ENCODE results near the gene ADAM8. TPM values are rescaled to one million over a fixed set of nuclear protein-coding genes. Genes with fewer than 3 reads are reported as not detected.

ADAM8 gene
- total RNA-seq, 4 donors from 2014 or later = 3.3 to 5.7 (median 4.3) TPM

- WGBS, 2 donors = 83 to 89% methylated on average over 3 to 5 of the region's 5 CpGs
- Histone ChIP-seq H3K36me3 (peaks cover under 1 to 55% (median 10%) of the 10 kb centered on the region in 3 donors), H3K9me3 (no peaks in the 10 kb centered on the region), H3K4me1 (peaks cover 11 to 49% (median 21%) of the 10 kb centered on the region in 3 donors), H3K27ac (peak overlapping the region in 3 of 4 donors; percentile 25 to 68 (median 49)), H3K4me3 (no peak overlapping the region), H3K27me3 (no peaks in the 10 kb centered on the region)
- TF ChIP-seq POLR2A (IDR thresholded peaks at IDR 0.05) = no peak
- no peak for TF ChIP-seq CTCF (IDR thresholded peaks at IDR 0.05)
- intact Hi-C loops (cut with DNase I) = no loop called here
- no peak for DNase-seq
These were observed 29.4 kb upstream of the ADAM8 start for GRCh38 chr10:133306097-133306476.

GRCh38 chr10:133303206-133303605 lies 26.5 kb upstream of the ADAM8 start:
- no peaks in the 10 kb centered on the region for H3K9me3 ChIP-seq
- TF ChIP-seq POLR2A (IDR thresholded peaks at IDR 0.05) (no peak), CTCF (IDR thresholded peaks at IDR 0.05) (no peak)
- WGBS, 2 donors = 80% methylated on average over 1 of the region's 10 CpGs; no CpG with 5 or more reads in 1 of the 2 donors
- intact Hi-C loops (cut with DNase I) = no loop called here
- H3K4me1 ChIP-seq = peaks cover 11 to 40% (median 16%) of the 10 kb centered on the region in 3 donors
- H3K27me3 ChIP-seq = no peaks in the 10 kb centered on the region
- no peak for DNase-seq
- peaks cover 22 to 68% (median 24%) of the 10 kb centered on the region in 3 donors for H3K36me3 ChIP-seq
- no peak overlapping the region for H3K4me3 ChIP-seq
- no peak overlapping the region for H3K27ac ChIP-seq

GRCh38 chr10:133302230-133302629 lies 25.6 kb upstream of the ADAM8 start:
- intact Hi-C loops (cut with DNase I) = no loop called here
- no peaks in the 10 kb centered on the region for H3K9me3 ChIP-seq
- H3K4me1 ChIP-seq = peaks cover 5 to 32% (median 8%) of the 10 kb centered on the region in 3 donors
- WGBS, 2 donors = 100% methylated on average over 4 of the region's 14 CpGs; no CpG with 5 or more reads in 1 of the 2 donors
- TF ChIP-seq CTCF (IDR thresholded peaks at IDR 0.05) (no peak), POLR2A (IDR thresholded peaks at IDR 0.05) (no peak)
- H3K27ac ChIP-seq = no peak overlapping the region
- H3K4me3 ChIP-seq = no peak overlapping the region
- no peaks in the 10 kb centered on the region for H3K27me3 ChIP-seq
- peaks cover 28 to 78% (median 29%) of the 10 kb centered on the region in 3 donors for H3K36me3 ChIP-seq
- DNase-seq = no peak

GRCh38 chr10:133299738-133300137 lies 23.1 kb upstream of the ADAM8 start:
- whole genome bisulfite sequencing, 2 donors = 79 to 92% methylated on average over 14 of the region's 14 CpGs
- no peak overlapping the region for H3K4me3 ChIP-seq
- H3K9me3 ChIP-seq = no peaks in the 10 kb centered on the region
- TF ChIP-seq CTCF (IDR thresholded peaks at IDR 0.05) (no peak), POLR2A (IDR thresholded peaks at IDR 0.05) (no peak)
- peaks cover 37 to 94% (median 52%) of the 10 kb centered on the region in 3 donors for H3K36me3 ChIP-seq
- no peak overlapping the region for H3K27ac ChIP-seq
- H3K27me3 ChIP-seq = no peaks in the 10 kb centered on the region
- intact Hi-C loops (cut with DNase I) = no loop called here
- no peak for DNase-seq
- H3K4me1 ChIP-seq = peaks cover 0 to 12% (median 0%) of the 10 kb centered on the region in 3 donors

DNA sequence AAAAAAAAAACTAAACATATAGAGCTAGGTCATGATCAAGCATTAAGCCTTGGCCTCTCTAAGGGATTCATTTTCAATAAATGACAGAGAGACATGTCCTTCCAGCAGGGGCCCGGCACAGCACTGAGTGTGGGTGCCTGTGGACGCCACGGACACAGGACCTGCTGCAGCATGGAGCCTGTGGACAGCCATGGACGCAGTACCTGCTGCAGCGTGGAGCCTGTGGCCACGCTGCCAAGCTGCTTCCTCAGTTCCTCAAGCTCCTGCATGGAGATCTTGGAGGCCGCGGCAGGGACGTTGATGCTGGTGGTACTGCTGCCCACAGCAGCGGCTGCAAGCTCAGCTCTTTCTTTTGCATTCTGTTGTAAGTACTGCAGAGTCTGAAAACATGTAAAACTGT lies 22.6 kb upstream of the ADAM8 start:
- no peak for DNase-seq
- Histone ChIP-seq H3K36me3 (peaks cover 37 to 99% (median 56%) of the 10 kb centered on the region in 3 donors), H3K9me3 (no peaks in the 10 kb centered on the region), H3K27ac (no peak overlapping the region), H3K27me3 (no peaks in the 10 kb centered on the region), H3K4me1 (peaks cover 0 to 8% (median 0%) of the 10 kb centered on the region in 3 donors), H3K4me3 (no peak overlapping the region)
- WGBS, 2 donors = 89% methylated on average over 9 of the region's 10 CpGs; no CpG with 5 or more reads in 1 of the 2 donors
- TF ChIP-seq POLR2A (IDR thresholded peaks at IDR 0.05) (no peak), CTCF (IDR thresholded peaks at IDR 0.05) (no peak)
- intact Hi-C loops (cut with DNase I) = no loop called here

All from esophagus squamous epithelium (tissue), 5 donors.